ENCODE measurements around the gene DPM3.

Gene DPM3

DNA sequence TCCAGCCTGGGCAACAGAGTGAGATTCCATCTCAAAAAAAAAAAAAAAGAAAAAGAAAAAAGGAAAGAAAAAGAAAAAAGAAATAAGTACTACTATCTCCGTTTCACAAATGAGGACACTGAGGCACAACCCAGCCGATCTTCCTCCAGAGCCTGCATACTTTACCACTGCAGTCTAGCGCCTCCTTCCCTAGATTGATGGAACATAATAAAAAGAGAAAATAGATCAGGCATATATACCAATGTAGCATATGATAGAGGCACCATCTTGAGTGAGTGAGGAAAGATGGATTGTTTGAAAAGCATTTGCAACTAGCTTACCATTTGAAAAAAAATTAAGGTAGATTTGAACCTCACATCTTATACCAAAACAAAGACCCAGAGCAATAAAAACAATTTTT, 5.2 kb upstream of the DPM3 start:
- no peak for DNase-seq

DNA sequence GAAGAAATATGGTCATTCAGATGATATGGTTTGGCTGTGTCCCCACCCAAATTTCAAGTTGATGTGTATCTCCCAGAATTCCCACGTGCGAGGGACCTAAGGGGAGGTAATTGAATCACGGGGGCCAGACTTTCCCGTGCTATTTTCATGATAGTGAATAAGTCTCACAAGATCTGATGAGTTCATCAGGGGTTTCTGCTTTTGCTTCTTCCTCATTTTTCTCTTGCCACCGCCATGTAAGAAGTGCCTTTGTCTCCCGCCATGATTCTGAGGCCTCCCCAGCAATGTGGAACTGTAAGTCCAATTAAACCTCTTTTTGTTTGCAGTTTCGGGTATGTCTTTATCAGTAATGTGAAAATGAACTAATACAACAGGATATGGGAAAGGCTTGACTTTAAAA, 1.4 kb upstream of the DPM3 start:
- DNase-seq: no peak

DNA sequence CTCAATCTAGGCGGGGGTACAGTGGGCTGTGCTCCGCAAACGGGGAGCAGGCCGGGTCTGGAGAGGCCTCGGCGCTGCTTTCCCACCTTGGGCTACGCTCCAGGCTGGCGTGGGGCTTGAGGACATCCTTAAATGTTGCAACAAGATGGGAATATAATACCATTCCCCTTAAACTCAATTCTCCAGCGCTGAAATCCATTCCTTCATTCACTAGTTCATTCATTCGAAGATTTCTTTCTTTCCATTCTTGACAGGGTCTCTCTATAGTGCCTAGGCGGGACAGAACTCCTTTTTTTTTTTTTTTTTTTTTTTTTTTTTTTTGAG, 261 bp upstream of the DPM3 start:
- no peak for DNase-seq

DNA sequence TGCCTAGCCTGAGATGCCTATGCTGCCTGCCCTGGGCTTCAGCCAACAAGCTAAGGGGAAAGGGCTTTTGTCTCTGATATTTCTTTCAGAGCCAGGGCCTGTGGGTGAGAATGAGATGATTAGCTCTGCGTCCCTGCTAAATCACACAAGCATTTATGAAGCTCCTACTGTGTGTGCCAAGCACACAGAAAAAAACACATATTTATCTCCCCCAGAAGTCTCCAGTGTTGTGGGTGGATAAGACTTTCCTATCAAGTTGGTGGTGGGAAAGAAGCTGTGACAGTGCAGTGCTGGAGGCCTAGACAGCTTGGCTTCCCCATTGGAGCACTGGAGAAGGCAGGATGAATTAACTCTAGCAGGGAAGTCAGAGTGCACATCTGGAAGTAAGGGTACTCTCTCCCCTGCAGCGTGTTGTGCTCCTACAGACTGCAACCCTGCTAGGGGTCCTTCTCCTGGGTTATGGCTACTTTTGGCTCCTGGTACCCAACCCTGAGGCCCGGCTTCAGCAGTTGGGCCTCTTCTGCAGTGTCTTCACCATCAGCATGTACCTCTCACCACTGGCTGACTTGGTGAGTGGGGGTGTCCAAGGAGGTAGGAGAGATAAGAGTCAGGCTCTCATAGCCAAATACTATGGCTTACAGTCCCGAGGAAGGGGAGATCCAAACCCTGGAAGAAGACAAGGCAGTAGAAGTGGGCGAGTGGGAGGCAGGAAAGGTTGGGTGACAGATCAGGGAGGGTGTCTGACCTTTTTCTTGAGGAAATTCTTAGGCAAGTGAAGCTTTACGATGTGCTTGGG, 3.0 kb downstream of the DPM3 start:
- no peak for DNase-seq

DNA sequence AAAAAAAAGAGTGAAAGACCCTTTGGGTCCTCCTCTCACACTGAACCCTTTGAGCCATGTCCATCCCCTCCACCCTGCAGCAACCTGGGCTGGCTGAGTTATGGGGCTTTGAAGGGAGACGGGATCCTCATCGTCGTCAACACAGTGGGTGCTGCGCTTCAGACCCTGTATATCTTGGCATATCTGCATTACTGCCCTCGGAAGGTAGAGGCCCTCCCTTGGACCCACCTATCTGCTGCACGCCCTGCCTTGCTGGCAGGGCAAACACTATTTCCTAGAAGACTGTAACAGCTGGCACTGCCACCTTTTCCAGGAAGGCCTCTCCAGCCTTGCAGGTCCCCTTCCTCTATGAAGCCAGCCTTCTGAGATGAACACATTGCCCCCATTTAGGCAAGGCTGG, 3.6 kb downstream of the DPM3 start:
- peak in 1 of 2 donors; percentile 9 for DNase-seq

DNA sequence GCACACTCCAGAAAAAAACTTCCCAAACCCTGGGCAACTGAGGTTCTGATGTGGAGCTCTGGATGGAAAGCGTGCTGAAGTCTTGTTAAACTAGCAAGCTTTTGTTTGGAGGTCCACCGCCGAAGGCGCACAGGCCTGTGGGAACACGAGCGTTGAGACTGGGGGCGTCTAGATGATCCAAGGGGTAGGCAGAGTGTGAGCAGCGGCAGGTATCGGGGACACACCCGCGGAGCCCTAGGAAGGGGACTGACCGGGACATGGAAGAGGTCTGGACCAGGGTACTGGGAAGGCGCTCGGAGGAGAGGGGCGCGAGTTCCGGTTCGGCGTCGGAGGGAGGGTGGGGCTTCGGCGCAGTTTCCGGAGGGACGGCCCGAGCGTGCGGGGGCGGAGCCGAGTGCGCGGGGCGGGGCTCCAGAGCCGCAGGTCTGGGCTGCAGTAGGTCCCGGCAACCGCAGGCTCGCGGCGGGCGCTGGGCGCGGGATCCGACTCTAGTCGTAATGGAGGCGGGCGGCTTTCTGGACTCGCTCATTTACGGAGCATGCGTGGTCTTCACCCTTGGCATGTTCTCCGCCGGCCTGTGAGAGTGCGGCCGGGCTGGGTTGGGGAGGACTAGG, 4.8 kb downstream of the DPM3 start, which contains the start of gene SLC50A1:
SLC50A1 (plus strand) TSS at position 438 of the 614 bp plus-strand sequence; CDS start at position 498, 60 bp downstream.
- DNase-seq: peak; percentile 86 to 89

DNA sequence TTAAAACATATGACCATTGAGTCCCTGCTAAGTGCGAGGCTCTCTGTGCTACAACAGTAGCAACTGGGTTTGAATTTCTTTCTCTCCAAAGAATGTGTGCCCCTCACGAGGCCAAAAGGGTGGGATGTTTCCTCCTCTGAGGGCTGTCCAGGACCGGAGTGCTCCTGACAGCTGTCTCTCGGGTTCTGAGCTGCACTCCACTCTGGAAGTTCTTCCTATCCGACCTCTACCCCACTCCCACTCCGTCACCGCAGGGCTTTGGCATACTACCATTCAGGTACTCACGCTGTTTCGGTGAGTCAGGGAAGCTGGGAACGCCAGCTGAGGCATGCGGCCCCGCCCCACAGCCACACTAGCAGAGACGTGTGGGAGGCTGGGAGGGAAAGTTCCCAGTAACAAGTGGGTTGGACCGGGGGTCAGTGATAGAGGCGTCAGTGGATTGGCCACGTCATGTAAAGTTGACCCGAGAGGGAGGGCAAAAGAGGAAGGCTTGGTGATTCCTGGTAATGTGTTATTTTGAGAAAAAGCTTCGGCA, 5.4 kb downstream of the DPM3 start:
- peak; percentile 80 to 81 for DNase-seq

DNA sequence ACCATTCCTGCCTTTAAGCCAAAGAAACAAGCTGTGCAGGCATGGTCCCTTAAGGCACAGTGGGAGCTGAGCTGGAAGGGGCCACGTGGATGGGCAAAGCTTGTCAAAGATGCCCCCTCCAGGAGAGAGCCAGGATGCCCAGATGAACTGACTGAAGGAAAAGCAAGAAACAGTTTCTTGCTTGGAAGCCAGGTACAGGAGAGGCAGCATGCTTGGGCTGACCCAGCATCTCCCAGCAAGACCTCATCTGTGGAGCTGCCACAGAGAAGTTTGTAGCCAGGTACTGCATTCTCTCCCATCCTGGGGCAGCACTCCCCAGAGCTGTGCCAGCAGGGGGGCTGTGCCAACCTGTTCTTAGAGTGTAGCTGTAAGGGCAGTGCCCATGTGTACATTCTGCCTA, 6.0 kb downstream of the DPM3 start:
- no peak for DNase-seq

DNA sequence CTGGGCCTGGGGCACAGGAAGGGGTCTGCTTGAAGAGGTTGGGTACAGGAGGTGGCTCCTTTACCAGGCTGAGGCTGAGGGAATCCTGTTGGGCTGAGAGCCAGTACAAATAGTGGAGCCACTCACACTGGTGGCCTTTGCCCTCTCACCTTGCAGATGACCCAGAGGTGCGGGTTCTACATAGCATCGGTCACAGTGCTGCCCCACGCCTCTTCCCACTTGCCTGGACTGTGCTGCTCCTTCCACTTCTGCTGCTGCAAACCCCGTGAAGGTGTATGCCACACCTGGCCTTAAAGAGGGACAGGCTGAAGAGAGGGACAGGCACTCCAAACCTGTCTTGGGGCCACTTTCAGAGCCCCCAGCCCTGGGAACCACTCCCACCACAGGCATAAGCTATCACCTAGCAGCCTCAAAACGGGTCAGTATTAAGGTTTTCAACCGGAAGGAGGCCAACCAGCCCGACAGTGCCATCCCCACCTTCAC, 6.5 kb downstream of the DPM3 start:
- DNase-seq: no peak

DNA sequence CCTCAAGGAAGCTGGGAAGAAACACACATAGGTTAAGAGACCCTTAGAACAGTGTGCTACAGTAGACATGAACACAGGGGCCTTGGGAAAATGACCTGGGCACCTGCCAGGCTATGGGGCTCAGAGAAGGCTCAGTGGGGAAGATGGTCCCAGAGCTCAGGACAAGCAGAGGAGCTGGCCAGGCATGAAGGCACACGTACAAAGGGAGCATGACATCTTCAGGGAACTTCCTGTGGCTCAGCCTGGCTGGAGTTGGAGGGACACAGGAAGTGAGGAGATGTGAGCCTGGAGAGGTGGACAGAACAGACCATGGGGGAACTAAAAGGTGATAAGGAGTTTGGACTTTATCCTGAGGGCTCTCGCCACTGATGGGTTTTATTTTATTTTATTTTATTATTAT, 8.5 kb downstream of the DPM3 start:
- no peak for DNase-seq

DNA sequence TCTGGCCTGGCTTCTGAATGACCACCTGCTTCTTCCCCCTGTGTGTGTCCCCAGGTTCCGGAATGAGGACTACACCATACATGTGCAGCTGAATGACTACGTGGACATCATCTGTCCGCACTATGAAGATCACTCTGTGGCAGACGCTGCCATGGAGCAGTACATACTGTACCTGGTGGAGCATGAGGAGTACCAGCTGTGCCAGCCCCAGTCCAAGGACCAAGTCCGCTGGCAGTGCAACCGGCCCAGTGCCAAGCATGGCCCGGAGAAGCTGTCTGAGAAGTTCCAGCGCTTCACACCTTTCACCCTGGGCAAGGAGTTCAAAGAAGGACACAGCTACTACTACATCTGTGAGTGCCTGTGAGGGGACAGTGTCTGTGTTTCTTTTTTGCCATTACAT, 9.0 kb downstream of the DPM3 start:
- no peak for DNase-seq

DNA sequence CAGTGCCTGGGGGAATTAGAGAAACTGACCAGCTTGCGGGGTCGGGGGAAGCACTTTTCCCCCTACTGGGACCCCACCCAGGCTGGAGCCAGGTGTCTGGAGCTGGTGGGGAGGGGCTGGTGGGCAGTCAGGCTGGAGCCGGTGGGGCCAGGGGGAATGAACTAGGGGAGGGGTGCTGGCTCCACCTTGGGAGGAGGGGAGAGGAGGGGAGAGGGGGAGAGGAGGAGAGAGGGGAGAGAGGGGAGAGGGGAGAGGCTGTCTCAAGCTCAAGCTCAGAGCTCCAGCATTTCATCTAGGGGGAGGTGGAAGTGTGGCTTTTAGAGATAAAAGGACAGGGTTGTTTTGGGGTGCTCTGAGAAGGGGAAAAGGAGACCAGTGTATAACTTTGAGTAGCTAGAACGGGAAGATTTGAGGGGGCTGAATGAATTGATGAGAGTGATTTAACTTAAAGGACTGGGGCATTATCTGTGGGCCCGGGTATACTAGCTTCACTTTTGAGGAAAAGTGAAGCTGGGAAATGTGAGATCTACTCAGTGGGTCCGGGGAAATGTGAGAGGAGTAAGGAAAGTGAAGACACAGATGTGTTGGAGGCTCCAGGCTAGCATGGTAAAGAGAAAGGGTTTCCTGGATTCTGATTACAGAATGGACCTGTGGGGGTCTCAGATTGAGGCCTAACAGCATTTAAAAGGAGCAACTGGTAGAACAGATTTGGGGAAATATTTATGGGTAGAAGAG, 9.9 kb downstream of the DPM3 start:
- no peak for DNase-seq

DNA sequence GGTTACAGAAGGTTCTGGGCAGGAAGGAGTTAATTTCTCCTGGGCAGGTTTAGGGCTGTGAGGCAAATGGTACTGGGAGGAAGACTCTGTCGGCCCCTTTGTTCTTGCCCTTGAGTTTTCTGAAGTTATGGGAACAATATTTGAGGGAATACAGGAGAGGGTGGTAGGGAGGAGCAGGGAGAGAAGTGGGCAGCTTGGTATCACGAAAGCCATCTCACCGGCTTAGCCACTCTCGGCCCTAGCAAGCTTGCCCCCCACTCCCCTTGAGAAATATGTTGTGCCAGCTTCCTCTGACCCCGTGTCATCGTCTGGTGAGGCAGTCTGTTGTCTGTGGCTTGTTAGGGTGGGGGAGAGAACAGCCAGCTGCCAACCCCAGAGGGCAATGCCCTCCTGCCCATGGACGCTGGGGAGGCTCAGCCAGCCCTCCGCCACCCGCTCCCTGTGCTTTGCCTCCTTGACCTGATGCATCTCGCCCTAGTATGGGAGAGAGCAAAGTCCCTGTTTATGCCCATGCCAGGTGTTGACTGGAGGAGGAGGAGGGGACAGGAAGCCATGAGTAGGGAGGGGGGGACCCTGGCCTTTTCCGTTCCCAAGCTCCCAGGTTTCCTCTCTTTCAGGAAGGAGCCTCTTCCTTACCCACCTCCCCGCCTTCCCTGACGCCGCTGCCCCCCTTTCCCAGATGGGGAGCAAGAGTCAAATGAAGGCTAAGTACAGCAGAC, 11.4 kb downstream of the DPM3 start:
- DNase-seq: no peak

DNA sequence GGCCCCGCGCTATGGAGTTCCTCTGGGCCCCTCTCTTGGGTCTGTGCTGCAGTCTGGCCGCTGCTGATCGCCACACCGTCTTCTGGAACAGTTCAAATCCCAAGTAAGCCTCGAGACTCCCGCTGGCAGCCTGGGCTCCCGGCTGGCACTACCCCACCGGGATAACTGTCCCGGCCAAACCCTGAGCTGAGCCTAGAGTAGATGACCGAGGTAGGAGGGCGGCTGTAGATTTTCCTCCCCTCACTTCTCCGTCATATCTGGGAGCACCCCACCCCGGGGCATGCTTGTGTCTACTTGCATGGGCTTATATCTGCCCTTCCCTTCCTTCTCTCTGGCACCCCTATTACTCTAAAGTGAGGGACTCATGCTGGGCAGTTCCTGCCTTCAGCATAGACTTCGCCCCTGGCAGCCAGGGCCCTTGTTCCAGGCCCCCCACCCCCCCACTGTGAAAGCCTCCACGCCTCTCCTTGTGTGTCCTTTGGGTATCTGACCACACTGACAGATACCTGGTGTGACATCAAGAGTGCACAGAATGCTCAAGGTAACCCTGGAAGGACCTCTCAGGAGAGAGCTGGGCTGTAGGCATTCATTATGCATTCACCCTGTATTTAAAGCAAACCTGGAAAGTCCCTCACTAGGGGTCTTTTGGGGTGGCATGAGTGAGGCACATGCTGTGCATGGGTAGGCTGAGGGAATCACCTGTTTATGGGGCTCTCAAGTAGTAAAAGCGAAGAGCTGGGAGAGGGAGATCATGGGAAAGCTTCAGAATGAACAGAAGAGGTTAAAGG, 12.2 kb downstream of the DPM3 start:
- no peak for DNase-seq

DNA sequence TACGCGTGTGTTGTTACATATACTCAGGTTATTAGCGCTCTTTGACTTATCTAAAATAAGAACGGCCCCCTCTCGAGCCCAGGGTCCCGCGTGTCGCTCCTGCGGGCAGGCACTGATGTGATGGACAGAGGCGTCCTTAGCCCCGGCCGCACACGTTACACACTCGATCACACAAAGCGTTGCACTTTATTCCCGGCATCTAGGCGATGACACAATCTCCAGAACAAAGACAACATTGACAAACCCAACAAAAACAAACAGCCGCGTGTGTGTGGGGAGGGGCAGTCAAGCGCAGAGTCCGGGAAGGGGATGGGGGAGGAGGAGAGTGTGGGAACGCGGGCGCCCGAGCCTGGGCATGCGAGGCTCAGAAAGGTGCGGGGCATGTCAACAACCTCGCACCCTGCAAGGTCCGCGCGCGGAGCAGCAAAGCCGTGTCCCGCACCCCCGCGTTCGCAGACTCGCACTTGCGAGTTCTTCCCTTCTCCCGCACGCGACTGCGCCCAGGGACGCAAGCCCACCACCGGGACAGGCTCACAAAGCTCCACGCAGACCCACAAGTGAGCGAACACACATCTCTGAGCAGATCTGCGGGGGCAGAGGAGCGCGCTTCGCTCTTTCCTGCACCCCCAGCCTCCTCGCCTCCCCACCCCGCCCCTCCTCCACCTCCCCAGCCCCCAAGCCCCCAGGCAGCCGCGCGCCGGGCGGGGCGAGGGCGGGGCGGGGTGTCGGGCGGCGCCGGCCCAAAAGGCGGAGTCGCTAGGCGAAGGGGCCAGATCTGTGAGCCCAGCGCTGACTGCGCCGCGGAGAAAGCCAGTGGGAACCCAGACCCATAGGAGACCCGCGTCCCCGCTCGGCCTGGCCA, 13.0 kb downstream of the DPM3 start, which contains the start of gene EFNA1:
EFNA1 (plus strand) TSS at position 772 of the 862 bp plus-strand sequence. CDS start 102 bp downstream, outside the sequence.
- DNase-seq: peak; percentile 38 to 40

DNA sequence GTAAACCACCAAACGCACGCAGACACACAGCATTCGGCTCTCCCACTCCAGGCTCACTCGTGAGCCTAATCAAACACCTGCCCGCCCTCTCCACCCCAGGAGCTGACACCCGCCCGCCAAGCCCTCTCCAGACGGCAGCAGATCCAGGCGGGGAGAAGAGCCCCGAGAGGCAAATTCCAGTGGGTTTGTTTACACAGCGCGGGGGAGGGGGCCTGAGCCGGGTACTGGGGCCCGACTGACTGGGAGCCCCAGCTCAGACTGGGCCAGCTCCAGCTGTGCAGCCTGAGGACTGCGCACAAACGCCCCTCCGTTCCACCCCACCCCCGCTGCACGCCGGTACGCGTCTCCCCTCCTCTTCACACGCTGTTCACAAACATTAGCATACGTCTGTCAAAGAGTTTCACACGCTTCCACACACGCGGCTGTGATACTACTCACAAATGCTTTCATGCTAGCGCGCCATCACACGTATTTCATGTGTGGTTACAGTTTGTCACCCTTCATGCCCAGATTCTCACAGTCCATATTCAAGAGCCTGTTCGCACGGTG, 13.7 kb downstream of the DPM3 start:
- DNase-seq: peak; percentile 22 to 28

DNA sequence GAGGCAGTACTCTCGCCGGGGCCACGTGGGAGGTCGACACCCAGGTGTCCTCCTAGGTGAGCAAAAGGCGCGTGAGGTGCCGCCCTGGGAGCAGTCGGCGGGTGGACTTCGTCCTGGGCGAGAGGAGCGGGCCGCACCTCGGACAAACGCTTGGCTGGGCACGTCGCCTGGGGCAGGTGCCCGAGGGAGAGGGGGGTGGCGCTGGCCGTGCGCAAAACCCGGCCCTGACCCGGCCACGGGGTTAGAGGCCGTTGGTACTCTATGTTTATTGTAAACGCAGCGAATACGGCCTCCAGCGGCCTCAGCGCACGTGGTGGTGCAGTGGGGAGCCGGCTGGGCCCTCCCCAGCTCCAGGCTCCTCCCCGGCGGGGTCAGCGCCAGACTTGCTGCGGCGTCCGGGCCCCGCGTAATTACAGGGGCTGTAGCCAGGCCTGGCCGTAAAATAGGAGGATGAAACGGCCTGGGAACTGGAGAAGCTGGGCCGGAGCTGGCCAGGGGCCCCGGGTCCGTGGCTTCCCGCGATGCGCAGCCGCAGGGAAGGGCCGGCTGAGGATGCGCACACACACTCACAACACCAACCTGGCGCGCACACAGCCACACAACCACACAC, 14.3 kb downstream of the DPM3 start:
- no peak for DNase-seq

DNA sequence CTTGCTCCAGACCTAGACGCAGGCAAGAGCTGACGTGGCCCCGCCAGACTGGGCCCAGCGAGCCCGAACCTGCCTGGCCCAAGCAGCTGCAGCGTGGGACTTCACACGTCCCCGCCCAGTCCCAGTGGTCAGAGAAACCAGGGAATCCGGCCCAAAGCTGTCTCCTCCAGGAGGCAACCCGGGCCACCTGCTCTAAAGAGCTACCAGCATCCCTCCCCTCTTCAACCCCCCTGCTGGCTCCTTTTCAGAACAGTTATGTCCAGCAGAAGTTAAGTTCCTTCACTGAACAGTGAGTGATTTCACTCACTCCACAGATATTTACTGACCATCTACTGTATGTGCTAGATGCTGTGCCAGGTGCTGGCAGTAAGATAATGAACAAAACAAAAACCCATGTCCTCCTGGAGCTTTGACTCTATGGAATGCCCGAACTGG, 14.8 kb downstream of the DPM3 start:
- DNase-seq: no peak

DNA sequence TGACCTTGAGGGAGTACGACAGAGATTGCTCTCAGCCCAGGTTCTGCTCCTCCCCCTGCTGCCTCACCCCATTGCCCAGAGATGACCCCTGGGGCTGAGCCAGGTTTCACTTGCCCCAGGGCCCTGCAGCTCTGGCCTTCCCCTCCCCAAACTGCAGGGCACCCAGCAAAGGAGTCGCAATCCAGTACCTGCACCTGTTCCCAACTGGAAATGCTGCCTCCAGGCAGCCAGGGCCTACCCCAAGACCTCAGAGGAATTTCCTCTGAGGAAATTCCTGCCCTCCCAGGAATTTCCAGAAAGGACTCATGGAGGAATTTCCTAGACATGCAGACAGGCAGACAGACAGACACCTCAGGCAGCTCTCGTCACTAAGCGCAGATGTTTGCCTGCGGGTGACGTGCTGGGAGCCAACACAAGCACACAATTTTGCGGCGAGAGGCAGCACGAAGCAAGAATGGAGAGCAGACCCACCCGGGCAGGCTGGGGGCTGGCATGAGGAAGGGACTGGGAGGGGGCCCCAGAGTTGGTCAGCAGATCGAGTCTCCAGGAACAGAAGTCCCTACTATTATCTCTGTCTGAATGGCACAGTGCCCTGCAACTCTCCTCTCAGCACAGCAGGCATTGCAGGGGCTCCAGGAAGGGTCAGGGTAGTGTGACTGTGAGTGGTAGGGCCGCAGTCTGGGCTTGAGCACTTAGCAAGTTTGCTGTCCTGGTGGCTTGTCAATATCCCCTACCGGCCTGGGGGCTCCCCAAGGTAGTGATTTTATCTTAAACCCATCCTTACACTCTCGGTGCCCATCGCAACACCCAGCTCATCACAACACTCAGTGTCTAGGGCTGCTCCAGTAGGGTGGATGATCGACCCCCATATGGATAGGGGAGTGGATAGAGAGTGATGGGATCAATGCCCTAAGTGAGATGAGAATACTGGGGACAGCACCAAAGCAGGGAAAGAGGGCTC, 15.5 kb downstream of the DPM3 start:
- no peak for DNase-seq
